Measurements from ENCODE around the gene STMP1. TPM values are rescaled to one million over a fixed set of nuclear protein-coding genes. Genes with fewer than 3 reads are reported as not detected.

The STMP1 gene
- total RNA-seq, 2 experiments from 2014 or later: 24.2 to 26.4 TPM

DNA sequence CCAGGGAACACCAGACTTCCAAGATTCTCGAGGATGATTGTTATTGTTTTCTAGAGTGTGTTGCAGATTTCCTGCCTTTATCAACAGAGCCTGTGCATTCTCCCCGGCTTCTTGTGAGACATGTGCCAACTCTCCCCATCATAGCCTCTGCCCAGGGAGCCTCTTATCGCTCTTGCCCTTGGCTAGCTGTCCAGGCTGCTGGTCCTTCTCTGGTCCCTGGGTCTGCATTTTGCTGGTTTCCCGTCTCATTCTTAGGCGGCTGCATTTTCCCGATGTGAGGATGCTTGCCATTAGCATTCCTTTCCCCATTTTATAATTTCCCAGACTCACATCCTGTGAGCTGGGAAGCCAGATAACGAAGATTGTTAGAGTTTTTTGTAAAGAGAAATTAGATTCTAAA lies 50.5 kb downstream of the STMP1 start:
- ChIA-PET CTCF (interaction anchor here (0.6 to 0.7 kb wide), 2 partner anchors 216 to 997 kb away, joined by 4 to 5 read pairs; no protein-coding TSS in a partner anchor), POLR2A (no interaction called here)

DNA sequence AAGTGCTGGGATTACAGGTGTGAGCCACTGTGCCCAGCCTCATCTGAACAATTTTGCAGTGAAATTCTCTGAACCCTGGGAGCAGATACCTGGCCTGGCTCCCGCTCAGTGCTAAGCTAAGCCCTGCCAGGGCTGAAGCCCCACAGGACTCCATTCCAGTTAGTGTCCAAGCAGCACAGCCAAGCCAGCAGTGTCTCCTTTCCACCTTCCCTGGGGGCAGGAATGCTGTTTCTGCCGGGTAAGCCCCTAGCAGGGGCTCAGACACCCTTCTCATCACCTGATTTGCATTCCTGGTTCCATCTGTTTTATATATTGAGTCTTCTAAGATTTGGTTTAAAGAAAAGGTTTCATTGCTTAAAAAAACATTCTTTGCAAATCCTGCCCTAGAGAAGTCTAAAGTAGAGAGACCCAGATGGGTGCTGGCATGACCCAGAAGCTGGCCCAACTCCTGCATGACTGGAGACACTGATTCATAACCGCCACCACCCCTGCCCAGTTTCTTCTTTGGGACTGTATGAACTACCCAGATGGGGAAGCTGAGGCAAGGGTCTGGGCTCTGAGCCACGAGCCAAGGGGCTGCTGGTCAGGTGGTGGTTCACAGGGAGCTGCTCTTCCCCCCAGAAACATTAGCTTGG lies 51.6 kb downstream of the STMP1 start:
- POLR2A ChIA-PET: no interaction called here
- CTCF ChIA-PET: no interaction called here

DNA sequence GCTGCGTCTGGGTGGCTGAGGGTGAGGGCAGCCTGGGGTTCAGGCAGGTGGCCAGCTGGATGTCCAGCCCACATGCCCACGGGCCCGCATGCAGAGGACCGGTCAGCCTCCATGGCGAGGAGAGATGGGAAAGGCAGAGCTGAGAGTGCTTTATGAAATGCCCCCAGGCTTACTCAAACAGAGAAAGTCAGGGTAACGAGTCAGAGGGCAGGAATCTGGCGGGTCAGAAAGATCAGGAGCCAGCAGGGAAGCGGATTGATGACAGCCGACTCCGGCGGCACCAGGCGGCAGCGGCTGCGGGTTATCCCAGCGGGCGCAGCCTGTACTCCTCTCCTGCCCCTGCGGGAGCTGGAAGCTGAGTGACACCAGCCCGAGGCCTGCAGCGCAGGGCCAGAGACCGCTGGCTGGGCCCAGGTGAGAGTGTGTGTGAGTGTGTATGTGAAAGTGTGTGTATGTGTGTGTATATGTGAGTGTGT lies 52.3 kb downstream of the STMP1 start:
- POLR2A ChIA-PET: no interaction called here
- CTCF ChIA-PET: no interaction called here

DNA sequence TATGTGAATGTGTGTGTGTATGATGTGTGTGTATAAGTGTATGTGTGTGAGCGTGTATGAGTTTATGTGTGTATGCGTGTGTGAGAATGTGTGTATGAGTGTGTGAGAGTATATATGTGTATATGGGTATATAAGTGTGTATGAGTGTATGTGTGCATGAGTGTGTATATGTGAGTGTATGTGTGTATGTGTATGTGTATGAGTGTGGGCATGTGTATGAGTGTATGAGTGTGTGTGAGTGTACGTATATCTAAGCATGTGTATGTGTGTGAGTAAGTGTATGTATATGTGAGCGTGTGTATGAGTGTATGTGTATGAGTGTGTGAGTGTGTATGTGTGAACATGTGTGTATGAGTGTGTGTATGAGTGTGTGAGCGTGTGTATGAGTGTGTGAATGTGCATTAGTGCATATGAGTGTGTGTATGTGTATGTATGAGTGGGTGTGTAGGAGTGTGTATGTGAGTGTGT lies 52.8 kb downstream of the STMP1 start:
- ChIA-PET CTCF (no interaction called here), POLR2A (no interaction called here)

DNA sequence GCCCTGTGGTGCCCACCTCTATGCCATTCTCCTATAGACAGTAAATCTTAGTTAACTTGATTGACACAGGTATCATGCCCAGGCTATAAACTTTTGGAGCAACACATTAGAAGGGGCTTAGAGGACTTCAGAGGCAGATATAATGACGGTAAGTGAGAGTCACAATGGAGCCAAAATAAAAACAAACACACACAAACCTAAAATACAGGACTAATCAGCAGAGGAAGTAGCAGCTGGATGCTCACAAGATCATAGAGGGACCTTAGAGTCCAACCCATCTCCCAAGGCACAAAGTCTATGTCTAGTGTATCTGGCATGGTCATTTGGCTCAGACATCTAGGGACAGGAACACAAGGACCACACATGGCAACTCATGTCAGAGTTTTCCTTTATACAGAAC lies 53.4 kb downstream of the STMP1 start:
- CTCF ChIA-PET: no interaction called here
- POLR2A ChIA-PET: no interaction called here

DNA sequence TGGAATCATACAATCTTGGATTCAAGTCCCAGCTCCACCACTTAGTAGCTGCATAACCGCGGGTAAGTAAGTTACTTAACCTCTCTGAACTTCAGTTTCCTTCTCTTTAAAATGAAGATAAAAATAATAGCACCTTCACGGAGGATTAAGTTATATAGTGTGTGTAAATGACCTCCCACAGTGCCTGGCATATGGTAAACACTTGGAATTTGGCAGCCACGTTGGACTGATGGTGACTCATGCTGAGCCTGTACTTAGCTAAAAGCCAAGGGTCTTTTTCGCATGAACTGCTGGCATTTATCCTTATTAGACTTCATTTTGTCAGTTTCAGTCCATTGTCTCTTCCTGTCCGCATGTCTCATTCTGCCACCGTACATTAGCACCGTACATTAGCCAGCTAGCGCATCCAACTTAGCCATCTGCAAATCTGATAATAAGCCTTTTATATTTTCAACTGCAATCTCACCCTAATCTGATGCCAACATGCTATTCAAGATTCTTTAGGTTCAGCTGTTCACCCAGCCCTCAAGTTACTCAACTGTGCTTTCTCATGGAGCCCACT lies 54.4 kb downstream of the STMP1 start:
- ChIA-PET CTCF (no interaction called here), POLR2A (no interaction called here)

DNA sequence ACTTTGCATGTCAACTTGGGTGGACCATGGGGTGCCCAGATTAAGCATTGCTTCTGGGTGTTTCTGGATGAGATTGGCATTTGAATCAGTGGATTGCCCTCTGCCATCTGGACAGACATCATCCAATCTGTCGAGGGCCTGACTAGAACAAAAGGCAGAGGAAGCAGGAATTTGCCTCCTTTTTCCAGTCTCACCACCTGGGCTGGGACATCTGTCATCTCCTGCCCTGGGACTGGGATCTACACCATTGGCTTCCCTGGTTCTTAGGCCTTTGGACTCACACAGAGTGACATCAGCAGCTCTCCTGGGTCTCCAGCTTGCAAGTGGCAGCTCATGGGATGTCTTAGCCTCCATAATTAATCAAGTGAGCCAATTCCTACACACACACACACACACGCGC lies 55.4 kb downstream of the STMP1 start:
- POLR2A ChIA-PET: no interaction called here

DNA sequence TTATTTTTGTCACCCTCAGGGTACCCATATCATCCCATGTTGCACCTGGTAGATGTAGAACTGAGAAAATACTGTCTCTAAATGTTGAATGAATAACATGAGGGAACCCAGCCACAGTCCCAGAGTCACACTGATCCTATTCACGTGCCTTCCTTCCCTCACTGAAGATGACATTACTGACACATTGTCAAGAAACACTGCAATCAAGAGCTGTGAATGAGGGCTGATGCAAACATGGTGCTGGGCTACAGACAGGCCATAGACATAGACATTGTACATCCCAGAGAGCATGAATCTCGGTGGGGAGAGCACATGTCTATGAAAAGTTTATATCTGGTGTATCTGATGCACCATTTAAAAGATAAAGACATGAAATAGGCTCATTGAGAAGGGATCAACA lies 55.9 kb downstream of the STMP1 start:
- CTCF ChIA-PET: no interaction called here
- POLR2A ChIA-PET: no interaction called here

More for the DNA sequence above, 55.4 kb downstream of the STMP1 start:
- CTCF ChIA-PET: no interaction called here

DNA sequence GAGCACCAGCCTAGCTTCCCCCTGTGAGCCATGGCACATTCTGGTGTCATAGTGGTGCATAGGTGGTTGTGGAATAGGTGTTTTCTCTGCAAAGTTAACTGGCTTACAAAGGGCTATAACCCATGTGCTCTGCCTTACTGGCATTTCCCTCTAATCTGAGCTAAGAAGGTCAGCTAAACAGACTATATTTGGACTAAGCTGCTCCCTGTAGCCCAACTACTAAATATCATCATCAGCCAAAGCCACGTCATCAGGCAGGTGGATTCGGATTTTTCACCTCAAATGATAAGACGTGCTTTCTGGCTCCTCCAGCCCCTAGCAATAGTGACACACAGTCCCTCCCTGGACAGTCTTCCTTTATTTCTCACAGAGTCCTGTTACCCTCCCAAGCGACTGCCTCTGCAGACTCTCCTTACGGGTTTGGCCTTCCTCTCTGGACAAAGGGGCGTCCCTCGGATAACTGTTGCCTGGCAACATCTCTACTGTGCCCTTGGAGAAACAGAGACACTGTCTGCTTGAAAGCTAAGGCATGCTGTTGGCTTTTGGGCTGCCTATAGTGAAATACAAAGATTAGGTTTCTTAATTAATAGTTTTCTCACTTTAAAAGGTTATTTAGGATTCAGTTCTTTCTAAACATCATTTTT lies 56.6 kb downstream of the STMP1 start:
- CTCF ChIA-PET: no interaction called here

DNA sequence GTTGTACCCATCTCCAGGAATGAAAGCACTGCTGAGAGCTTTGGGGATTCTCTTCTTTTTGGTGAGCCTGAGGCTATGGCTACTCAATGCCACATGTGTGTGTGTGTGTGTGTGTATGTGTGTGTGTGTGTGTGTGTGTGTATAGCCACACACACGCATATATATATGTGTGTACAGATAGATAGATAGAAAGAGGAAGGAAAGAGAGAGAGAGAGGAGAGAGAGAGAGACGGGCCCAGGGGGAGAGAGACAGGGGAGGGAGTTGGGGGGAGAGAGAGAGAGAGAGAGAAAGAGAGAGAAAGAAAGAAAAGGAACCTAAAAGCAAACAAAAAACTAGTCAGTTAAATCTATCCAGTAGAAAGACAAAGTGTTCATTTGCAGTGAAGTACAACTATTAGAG lies 57.4 kb downstream of the STMP1 start:
- ChIA-PET CTCF (interaction anchor here (1.3 kb wide), 1 partner anchor 8 kb away, joined by 4 read pairs; no protein-coding TSS in a partner anchor), POLR2A (no interaction called here)

More for the DNA sequence above, 56.6 kb downstream of the STMP1 start:
- POLR2A ChIA-PET: no interaction called here

DNA sequence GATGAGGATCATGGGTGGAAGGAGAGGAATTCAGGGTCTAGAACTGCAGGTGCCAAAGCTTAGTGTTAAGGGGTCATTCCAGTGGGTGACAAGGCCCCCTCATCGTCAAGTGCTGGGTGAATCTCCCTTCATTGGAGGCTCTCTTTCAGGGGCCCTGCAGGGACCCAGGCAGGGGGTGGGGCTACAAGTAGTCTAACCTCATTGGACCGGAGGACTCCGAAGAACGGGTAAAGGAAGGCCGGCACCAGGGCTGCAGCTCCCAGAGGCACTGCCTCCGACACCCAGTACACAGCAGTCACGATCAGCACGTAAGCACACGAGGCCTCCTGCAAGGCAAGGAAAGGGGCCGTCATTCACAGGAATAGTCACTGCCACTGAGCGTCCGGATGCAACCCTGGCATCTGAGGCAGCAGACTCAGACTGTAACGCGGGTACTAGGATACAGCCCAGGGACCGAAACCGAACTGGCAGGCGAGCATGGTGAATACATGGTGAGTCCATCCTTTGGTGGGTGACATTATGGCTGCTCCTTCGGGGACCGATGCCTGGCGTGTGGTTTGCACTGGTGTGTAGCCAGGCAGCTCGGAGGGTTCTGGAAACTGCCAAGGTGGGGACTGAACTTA lies 59.0 kb downstream of the STMP1 start:
- POLR2A ChIA-PET: no interaction called here
- CTCF ChIA-PET: no interaction called here

DNA sequence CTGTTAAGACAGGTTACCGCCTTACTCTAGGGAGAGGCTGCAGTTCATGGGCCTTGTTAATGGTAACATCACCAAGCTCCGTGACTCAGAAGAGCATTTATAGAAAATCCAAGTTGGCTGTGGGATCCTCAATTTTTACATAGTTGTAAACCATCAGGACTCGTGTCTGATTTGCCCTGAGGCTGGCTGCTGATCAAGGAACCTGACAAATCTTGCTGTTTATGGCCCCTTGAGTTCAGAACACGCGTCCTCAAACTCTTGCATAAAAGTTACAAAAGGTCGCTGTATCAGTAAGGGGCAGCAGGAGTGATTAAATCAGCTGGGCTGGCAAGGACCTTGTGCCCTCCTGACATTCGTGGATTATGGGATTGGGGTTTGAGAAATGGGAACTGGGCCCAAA lies 61.1 kb downstream of the STMP1 start:
- POLR2A ChIA-PET: no interaction called here
- CTCF ChIA-PET: no interaction called here

Other genes with a start within 250 kb of the STMP1 start
- 10 to 100 TPM; 16.9 to 19.7 TPM for gene CNOT4, start 152.4 kb upstream of the STMP1 start, total RNA-seq
- gene NUP205, start 104.6 kb upstream of the STMP1 start, total RNA-seq: 100 to 1,000 TPM; 127 to 142 TPM
- not detected for gene SLC13A4, start 65.7 kb downstream of the STMP1 start, total RNA-seq
- not detected for gene FAM180A, start 86.3 kb downstream of the STMP1 start, total RNA-seq